C4-2B (cell line): ENCODE results near the gene RNF25.

Experiments used
- H3K27ac ChIP-seq: fragments of 450-650 bp; 2 replicates; pipeline ENCODE4 v1.5.1; 2017
- ZFX ChIP-seq: fragments of 450-650 bp; IDR thresholded peaks from 2 replicates; pipeline ENCODE4 v1.6.1; 2017
- TF ChIP-seq, protein P1 (sequence below): fragments of 450-650 bp; conservative IDR thresholded peaks from 2 replicates; pipeline ENCODE4 v1.5.1; 2017; ENCODE audit warnings: mild to moderate bottlenecking

The RNF25 gene, protein sequence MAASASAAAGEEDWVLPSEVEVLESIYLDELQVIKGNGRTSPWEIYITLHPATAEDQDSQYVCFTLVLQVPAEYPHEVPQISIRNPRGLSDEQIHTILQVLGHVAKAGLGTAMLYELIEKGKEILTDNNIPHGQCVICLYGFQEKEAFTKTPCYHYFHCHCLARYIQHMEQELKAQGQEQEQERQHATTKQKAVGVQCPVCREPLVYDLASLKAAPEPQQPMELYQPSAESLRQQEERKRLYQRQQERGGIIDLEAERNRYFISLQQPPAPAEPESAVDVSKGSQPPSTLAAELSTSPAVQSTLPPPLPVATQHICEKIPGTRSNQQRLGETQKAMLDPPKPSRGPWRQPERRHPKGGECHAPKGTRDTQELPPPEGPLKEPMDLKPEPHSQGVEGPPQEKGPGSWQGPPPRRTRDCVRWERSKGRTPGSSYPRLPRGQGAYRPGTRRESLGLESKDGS

DNA sequence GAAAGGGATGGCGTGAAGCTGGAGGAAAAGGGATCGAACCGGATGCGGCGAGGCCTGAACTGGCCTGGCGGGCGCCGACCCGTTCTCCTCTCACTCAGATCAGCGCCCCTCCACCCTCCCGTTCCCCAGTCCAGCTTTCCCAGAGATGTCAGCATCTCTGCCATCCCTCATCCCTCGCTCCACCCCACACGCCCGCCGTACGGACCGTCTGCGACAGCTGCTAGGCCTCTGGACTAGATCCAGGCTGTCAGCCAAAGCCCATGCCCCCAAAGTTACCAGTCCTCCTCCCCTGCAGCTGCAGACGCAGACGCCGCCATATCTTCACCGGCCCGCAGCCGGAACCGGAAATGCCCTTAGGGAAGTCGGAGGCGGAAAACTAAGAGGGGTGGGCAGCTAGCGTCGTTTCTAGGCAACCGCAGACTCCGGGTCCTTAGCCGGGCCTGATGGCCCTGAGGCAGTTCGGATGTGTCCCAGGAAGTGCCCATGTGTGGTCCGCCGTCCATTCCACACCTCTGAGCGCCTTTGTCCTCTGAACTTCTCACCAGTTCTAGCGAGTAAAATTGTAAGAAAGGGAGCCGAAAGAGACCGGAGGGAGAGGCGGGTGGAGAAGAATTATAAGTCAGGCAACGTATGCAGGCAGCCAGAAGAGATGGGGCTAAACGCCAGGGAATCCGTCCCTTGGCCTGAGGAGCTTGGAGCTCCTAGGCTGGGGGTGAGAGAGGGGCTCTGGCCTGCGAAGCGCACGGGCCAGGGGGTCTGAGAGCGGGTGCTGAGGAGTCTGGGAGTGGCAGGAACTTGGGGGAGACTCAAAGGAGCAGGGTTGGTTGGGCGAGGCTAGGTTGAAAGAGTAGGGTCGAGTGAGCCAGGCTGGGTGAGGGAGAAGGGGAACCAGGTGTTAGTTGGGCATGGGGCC is at the start of gene RNF25, which contains the start of gene STK36:
RNF25 (minus strand) TSS at position 349 of the 913 bp plus-strand sequence; CDS start at position 317, 32 bp downstream.
STK36 (plus strand) TSS at position 433 of the 913 bp plus-strand sequence. CDS start 744 bp downstream, outside the sequence.
- peak within 1 kb of the TSS; percentile 74 for H3K27ac ChIP-seq
- no peak for TF ChIP-seq ZFX
- TF ChIP-seq, protein P1, sequence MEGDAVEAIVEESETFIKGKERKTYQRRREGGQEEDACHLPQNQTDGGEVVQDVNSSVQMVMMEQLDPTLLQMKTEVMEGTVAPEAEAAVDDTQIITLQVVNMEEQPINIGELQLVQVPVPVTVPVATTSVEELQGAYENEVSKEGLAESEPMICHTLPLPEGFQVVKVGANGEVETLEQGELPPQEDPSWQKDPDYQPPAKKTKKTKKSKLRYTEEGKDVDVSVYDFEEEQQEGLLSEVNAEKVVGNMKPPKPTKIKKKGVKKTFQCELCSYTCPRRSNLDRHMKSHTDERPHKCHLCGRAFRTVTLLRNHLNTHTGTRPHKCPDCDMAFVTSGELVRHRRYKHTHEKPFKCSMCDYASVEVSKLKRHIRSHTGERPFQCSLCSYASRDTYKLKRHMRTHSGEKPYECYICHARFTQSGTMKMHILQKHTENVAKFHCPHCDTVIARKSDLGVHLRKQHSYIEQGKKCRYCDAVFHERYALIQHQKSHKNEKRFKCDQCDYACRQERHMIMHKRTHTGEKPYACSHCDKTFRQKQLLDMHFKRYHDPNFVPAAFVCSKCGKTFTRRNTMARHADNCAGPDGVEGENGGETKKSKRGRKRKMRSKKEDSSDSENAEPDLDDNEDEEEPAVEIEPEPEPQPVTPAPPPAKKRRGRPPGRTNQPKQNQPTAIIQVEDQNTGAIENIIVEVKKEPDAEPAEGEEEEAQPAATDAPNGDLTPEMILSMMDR, result no peak

DNA sequence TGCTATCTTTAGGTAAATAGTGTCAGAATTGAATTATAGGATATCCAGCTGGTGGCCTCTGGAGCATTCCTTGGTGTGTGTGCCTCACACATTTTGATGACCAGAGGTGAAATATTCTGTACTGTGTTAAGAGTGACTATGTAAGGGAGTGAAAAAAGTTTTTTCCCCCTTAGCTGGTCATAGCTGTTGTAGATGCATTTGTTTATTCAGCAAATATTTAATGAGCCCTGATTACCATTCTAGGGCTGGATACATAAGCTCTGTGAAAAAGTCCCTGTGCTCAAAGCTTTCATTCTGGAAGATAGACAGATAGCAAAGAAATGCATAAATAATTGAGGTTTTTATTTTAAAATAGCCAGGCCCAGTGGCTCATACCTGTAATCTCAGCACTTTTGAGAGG is 49.7 kb upstream of the RNF25 start:
- no peak overlapping the region for H3K27ac ChIP-seq

DNA sequence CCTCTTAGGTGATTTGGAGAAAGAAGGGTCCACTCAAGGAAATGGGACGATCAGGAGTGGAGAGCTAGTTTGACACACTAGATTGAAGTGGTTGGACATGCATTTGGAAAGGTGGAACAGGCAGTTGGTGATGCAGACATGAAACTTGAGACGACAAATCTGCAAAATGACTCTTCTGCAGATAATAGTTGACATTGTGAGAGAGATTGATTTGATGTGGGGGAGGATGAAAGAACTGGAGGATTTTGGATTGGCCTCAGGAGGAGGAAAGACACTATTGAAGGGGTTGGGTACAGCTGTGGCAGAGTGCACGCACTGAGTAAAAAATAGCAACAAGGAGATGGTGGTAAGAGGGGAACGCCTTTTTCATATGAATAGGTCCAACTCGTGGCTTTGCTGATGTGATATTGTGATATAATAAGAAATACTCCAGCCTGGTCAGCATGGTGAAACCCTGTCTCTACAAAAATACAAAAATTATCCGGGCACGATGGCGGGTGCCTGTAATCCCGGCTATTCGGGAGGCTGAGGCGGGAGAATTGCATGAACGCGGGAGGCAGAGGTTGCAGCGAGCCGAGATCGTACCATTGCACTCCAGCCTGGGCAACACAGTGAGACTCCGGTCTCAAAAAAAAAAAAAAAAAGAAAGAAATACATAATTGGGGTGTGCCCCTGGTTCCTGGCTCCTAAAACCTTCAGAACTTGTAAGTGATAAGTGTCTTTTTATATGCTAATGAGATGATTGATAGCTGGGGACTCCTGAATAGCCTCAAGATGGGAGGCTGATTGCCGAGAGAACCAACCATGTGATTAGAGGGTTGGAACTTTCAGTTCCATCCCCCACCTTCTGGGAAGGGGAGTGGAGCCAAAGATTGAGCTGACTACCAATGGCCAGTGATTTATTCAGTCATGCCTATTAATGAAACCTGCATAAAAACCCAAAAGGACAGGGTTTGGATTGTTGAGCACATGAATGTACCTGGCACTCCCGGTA is 48.5 kb upstream of the RNF25 start:
- TF ChIP-seq, protein P1, result no peak
- TF ChIP-seq ZFX, result no peak
- no peak overlapping the region for H3K27ac ChIP-seq

More for the DNA sequence above, 49.7 kb upstream of the RNF25 start:
- TF ChIP-seq, protein P1, result no peak
- TF ChIP-seq ZFX, result no peak

DNA sequence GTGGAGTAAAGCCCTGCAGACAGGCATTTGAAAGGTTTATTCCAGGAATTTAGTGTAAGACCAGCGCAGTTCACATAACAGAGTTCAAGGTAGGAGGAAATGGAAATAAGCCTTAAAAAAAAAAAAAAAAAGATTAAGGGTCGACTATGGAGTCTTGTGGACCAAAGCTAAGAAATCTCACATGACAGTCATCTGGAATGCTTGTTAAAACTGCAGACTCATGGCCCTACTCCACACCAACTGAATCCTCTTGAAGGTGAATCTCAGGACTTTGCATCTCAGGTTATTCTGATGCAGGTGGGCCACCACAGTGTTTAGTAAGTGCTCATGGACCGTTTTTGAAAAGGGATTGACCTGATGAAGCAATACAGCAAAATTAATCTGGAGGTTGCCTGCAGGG is 47.7 kb upstream of the RNF25 start:
- H3K27ac ChIP-seq, result no peak overlapping the region
- no peak for TF ChIP-seq ZFX
- TF ChIP-seq, protein P1, result no peak

DNA sequence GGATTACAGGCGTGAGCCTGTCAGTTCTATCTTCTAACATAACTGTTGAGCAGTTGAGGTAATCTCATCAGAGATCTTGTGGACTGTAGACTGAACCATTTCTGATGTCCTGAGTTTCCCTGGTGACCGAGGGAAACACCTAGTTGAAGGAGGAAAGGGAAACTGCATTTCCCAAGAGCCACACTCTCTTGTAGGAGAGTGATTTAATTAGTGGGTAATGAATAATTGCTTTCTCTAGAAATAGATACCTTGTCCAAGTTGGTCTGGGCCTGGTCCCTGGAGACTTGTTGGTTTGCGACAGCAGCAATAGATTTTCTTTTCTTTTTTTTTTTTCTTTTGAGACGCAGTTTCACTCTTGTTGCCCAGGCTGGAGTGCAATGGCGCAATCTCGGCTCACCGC is 46.3 kb upstream of the RNF25 start:
- no peak overlapping the region for H3K27ac ChIP-seq
- no peak for TF ChIP-seq ZFX
- TF ChIP-seq, protein P1, result no peak

DNA sequence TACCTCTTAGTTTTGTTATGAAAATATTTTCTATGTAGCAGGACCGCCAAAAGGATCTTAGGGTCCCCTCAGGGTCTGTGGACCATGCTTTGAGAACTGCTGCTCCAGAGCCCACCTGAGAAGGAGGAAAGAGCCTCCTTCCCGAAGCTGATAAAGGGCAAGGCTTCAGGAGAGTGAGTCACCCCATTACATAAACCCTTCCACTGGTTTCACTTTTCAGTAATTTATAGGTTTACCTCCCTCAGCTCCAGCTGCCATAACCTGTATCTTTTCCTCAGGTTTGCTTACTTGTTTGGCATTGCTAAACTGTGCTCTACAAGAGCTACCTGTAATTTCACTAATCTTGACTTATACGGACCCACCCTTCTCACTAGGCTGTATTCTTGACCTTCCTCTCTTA is 45.5 kb upstream of the RNF25 start:
- H3K27ac ChIP-seq, result no peak overlapping the region
- TF ChIP-seq, protein P1, result no peak
- TF ChIP-seq ZFX, result no peak
